AG04449 (cell line): ENCODE data around the gene ANO2.

Source experiments
- CTCF ChIA-PET: fragments of 350-600 bp; formaldehyde crosslinking; extraction: SDS; loops from one replicate; lab custom pipeline; 2021; ENCODE audit warnings: antibody characterized with exemption; lab: Yijun Ruan, JAX
- POLR2A ChIA-PET: fragments of 400-600, 350-600 bp; formaldehyde crosslinking; extraction: SDS; loops from one replicate; lab custom pipeline; 2020; ENCODE audit warnings: antibody characterized with exemption, inconsistent platforms; lab: Yijun Ruan, JAX
- DNase-seq: peaks from one replicate; pipeline ENCODE4 v3.0.0-alpha.2; 2010; ENCODE audit warnings: low read depth, low spot score
- H3K4me3 ChIP-seq: 2 replicates; pipeline ENCODE4 v1.5.1; 2011; ENCODE audit warnings: low read depth, mild to moderate bottlenecking, control low read depth, low read length
- CTCF ChIP-seq: IDR thresholded peaks from one replicate; pipeline ENCODE4 v1.5.1; 2011; ENCODE audit warnings: mild to moderate bottlenecking, moderate library complexity, low read length, control low read depth, inconsistent platforms; ENCODE audit not compliant: insufficient read depth; ENCODE audit errors: missing control alignments

The ANO2 gene

GRCh38 chr12:5776091-5776490 lies 169.0 kb downstream of the ANO2 start:
- DNase-seq, result no peak
- TF ChIP-seq CTCF, result no peak
- CTCF ChIA-PET, result interaction anchor here (1.1 kb wide), 1 partner anchor 31 kb away, joined by 5 read pairs; no protein-coding TSS in a partner anchor
- no peak overlapping the region for H3K4me3 ChIP-seq
- POLR2A ChIA-PET, result no interaction called here

GRCh38 chr12:5773550-5773949 lies 171.5 kb downstream of the ANO2 start:
- DNase-seq, result no peak
- ChIA-PET POLR2A (no interaction called here), CTCF (interaction anchor here (1.5 kb wide), 1 partner anchor 27 kb away, joined by 4 read pairs; no protein-coding TSS in a partner anchor)
- TF ChIP-seq CTCF, result no peak
- H3K4me3 ChIP-seq, result no peak overlapping the region

- CTCF ChIA-PET, result interaction anchor here (0.5 to 1.0 kb wide), 3 partner anchors 14 to 342 kb away, joined by 3 to 4 read pairs (median 3); no protein-coding TSS in a partner anchor
- DNase-seq, result no peak
- POLR2A ChIA-PET, result no interaction called here
Observed at GRCh38 chr12:5771756-5772155, 173.3 kb downstream of the ANO2 start.

GRCh38 chr12:5770727-5771126 lies 174.3 kb downstream of the ANO2 start:
- TF ChIP-seq CTCF, result no peak
- CTCF ChIA-PET, result interaction anchor here (1.2 to 2.0 kb wide), 2 partner anchors 25 to 26 kb away, joined by 3 to 7 read pairs; no protein-coding TSS in a partner anchor
- H3K4me3 ChIP-seq, result no peak overlapping the region
- POLR2A ChIA-PET, result no interaction called here
- DNase-seq, result no peak

More at GRCh38 chr12:5771756-5772155, 173.3 kb downstream of the ANO2 start:
- no peak for TF ChIP-seq CTCF
- H3K4me3 ChIP-seq, result no peak overlapping the region

- ChIA-PET POLR2A (no interaction called here), CTCF (interaction anchor here (0.8 kb wide), 1 partner anchor 23 kb away, joined by 3 read pairs; no protein-coding TSS in a partner anchor)
- TF ChIP-seq CTCF, result no peak
- DNase-seq, result no peak
- H3K4me3 ChIP-seq, result no peak overlapping the region
Observed at GRCh38 chr12:5768581-5769196, 176.4 kb downstream of the ANO2 start.

- CTCF ChIA-PET, result no interaction called here
- DNase-seq, result no peak
- POLR2A ChIA-PET, result no interaction called here
- no peak for TF ChIP-seq CTCF
- H3K4me3 ChIP-seq, result no peak overlapping the region
Observed at GRCh38 chr12:5768171-5768570, 176.9 kb downstream of the ANO2 start.
